ENCODE results near the gene ARIH2. TPM values are rescaled to one million over a fixed set of nuclear protein-coding genes. Genes with fewer than 3 reads are reported as not detected.

Gene ARIH2
- total and polyA plus RNA-seq, 2 of the 8 experiments (the other 6 are each of a cell fraction or from before 2014, with no cell fraction given) = 72.9 to 136 TPM

DNA sequence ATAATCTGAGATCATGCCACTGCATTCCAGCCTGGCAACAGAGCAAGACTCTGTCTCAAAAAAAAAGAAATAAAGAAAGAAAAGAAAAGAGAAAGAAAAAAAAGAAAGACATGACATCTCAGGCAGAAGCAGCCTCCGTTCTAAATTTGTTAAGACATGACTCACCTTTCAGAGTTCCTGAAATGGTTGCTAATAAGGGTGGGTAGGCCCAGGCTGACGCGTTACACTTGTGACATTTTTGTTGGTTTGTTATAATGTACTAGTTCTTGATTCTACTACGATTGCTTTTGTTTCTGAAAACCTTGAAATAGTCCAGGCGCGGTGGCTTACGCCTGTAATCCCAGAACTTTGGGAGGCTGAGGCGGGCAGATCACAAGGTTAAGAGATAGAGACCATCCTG, 41.0 kb upstream of the ARIH2 start:
- H3K56ac ChIP-seq (replicated peaks; ENCODE audit: insufficient read length, low read depth, low read length) = no peak overlapping the region
- H3K23ac ChIP-seq (ENCODE audit: insufficient read length) = no peak overlapping the region
- H3K18ac ChIP-seq (ENCODE audit: extremely low read depth, low read length) = no peak overlapping the region
- H4K8ac ChIP-seq (ENCODE audit: extremely low read depth, insufficient read depth, low read length) = no peak overlapping the region
- no peak overlapping the region for H3K4ac ChIP-seq (replicated peaks; ENCODE audit: insufficient read length, low read depth, low read length)
- H3K79me1 ChIP-seq (ENCODE audit: low read depth, low read length) = no peaks in the 10 kb centered on the region
- H3K23me2 ChIP-seq (ENCODE audit: low read depth, low read length) = no peaks in the 10 kb centered on the region
- H3K4me2 ChIP-seq (ENCODE audit: insufficient read depth in 1 of 2, low read depth in 2 of 2, low read length in 2 of 2) = no peak overlapping the region
- no peak for DNase-seq (ENCODE audit: low read depth in 1 of 2, low spot score in 2 of 2)
- no peaks in the 10 kb centered on the region for H3K9me3 ChIP-seq (ENCODE audit: insufficient read depth in 2 of 2, low read depth in 1 of 2, low read length in 1 of 2)
- H3K36me3 ChIP-seq (ENCODE audit: control insufficient read depth in 2 of 4, insufficient read depth in 4 of 4, low read length in 3 of 4) = no peaks in the 10 kb centered on the region
- FAIRE-seq = no peak
- H3K27ac ChIP-seq (ENCODE audit: low read depth, low read length) = no peak overlapping the region
- H2BK20ac ChIP-seq (ENCODE audit: low read length) = no peak overlapping the region
- no peak overlapping the region for H3K4me3 ChIP-seq (ENCODE audit: extremely low read depth in 1 of 4, insufficient read depth in 2 of 4, low read depth in 3 of 4, low read length in 4 of 4)
- H3K79me2 ChIP-seq (ENCODE audit: control insufficient read depth in 1 of 2, insufficient read depth in 2 of 2, low read length in 2 of 2) = no peaks in the 10 kb centered on the region
- POLR2A ChIA-PET (ENCODE audit: partially characterized antibody) = interaction anchor here (0.6 kb wide), 1 partner anchor 25 kb away, joined by 4 read pairs; no protein-coding TSS in a partner anchor
- H2AK5ac ChIP-seq (ENCODE audit: low read depth, low read length) = no peak overlapping the region
- no peak overlapping the region for H3K9ac ChIP-seq (replicated peaks in 1 of 4; ENCODE audit: extremely low read depth in 1 of 4, low read depth in 3 of 4, low read length in 3 of 4)
- no peaks in the 10 kb centered on the region for H4K20me1 ChIP-seq (replicated peaks in 1 of 2; ENCODE audit: control insufficient read depth in 1 of 2, insufficient read depth in 2 of 2, low read length in 2 of 2)
- no peak overlapping the region for H4K5ac ChIP-seq (ENCODE audit: insufficient read length, low read depth, low read length)
- no peak overlapping the region for H2BK12ac ChIP-seq (ENCODE audit: low read depth, low read length)
- no peaks in the 10 kb centered on the region for H3K27me3 ChIP-seq (replicated peaks in 1 of 4; ENCODE audit: control insufficient read depth in 3 of 4, extremely low read depth in 1 of 4, insufficient read depth in 3 of 4, low read length in 3 of 4)
- no peak overlapping the region for H2BK120ac ChIP-seq (replicated peaks; ENCODE audit: low read depth, low read length)
- no peak overlapping the region for H2BK15ac ChIP-seq (ENCODE audit: low read length)
- H2BK5ac ChIP-seq (ENCODE audit: low read depth, low read length) = no peak overlapping the region
- no peak overlapping the region for H4K91ac ChIP-seq (replicated peaks; ENCODE audit: insufficient read length, low read length)
- H3K14ac ChIP-seq (ENCODE audit: insufficient read length) = no peak overlapping the region
- H3K4me1 ChIP-seq (replicated peaks in 1 of 4; ENCODE audit: control insufficient read depth in 3 of 4, insufficient read depth in 4 of 4, low read length in 3 of 4) = no peaks in the 10 kb centered on the region
- 93% methylated on average over 8 of the region's 8 CpGs; no CpG with 5 or more reads in 1 of the 2 experiments for WGBS, 2 experiments (ENCODE audit: extremely low coverage in 1 of 2, insufficient coverage in 1 of 2, insufficient read length in 1 of 2, insufficient replicate concordance in 2 of 2, low coverage in 1 of 2, low lambda C conversion rate in 2 of 2, missing lambda C conversion rate in 1 of 2)
- no peak overlapping the region for H2AFZ ChIP-seq (ENCODE audit: low read length)
- CTCF ChIA-PET (ENCODE audit: partially characterized antibody) = no interaction called here
- TF ChIP-seq GABPA (IDR thresholded peaks at IDR 0.05; ENCODE audit: borderline replicate concordance, insufficient read depth, low read length) (no peak), EGR1 (IDR thresholded peaks at IDR 0.05; ENCODE audit: borderline replicate concordance, low read depth, low read length) (no peak), EP300 (IDR thresholded peaks at IDR 0.05; ENCODE audit: borderline replicate concordance in 1 of 2, low read depth in 2 of 2, low read length in 2 of 2) (no peak), TAF7 (optimal IDR thresholded peaks at IDR 0.05; ENCODE audit: borderline replicate concordance, low read depth, low read length) (no peak), CBX8 (IDR thresholded peaks at IDR 0.05; ENCODE audit: borderline replicate concordance, low read depth, low read length) (no peak), POU5F1 (IDR thresholded peaks at IDR 0.05; ENCODE audit: low read depth, low read length) (no peak), HDAC6 (IDR thresholded peaks at IDR 0.05; ENCODE audit: low read depth, low read length) (no peak)
- TF ChIP-seq, protein P1, sequence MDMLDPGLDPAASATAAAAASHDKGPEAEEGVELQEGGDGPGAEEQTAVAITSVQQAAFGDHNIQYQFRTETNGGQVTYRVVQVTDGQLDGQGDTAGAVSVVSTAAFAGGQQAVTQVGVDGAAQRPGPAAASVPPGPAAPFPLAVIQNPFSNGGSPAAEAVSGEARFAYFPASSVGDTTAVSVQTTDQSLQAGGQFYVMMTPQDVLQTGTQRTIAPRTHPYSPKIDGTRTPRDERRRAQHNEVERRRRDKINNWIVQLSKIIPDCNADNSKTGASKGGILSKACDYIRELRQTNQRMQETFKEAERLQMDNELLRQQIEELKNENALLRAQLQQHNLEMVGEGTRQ (IDR thresholded peaks at IDR 0.05; ENCODE audit: low read length) = no peak

All from H1 (cell line).